OCI-LY7 (cell line): ENCODE results near the gene SATB2. TPM values are rescaled to one million over a fixed set of nuclear protein-coding genes. Genes with fewer than 3 reads are reported as not detected.

ENCODE experiments used
- BruUV-seq: library from RNA; stranded (reverse); fragments of 400-500 nt; replicated peaks from 2 replicates; lab custom pipeline; 2021; lab: Mats Ljungman, UMichigan
- CTCF ChIA-PET: fragments of 300-600 bp; sonication (Branson Sonifier 250); formaldehyde crosslinking; loops from one replicate; lab custom pipeline; 2022; ENCODE audit warnings: antibody characterized with exemption; ENCODE audit not compliant: unreplicated experiment; lab: Charles Lee
- POLR2A ChIA-PET: fragments of 300-600 bp; sonication (Branson Sonifier 250); formaldehyde crosslinking; loops from one replicate; lab custom pipeline; 2022; ENCODE audit warnings: antibody characterized with exemption; lab: Charles Lee
- DNase-seq: peaks from one replicate; pipeline ENCODE4 v3.0.0-alpha.2; 2015; ENCODE audit warnings: low spot score
- H2AFZ ChIP-seq: fragments of 200-600 bp; sonication (generic), shearing (Covaris generic); 2 replicates; pipeline ENCODE4 v1.6.1; 2014; ENCODE audit warnings: mild to moderate bottlenecking, antibody characterized with exemption, low read length, moderate library complexity
- H3K27ac ChIP-seq: fragments of 200-600 bp; sonication (generic); 2 replicates; pipeline ENCODE4 v1.5.1; 2014; ENCODE audit warnings: mixed run types, low read depth, mild to moderate bottlenecking, moderate library complexity, low read length, inconsistent platforms; ENCODE audit not compliant: poor library complexity, severe bottlenecking
- H3K36me3 ChIP-seq: fragments of 200-600 bp; sonication (generic); 2 replicates; pipeline ENCODE4 v1.6.1; 2014; ENCODE audit warnings: mild to moderate bottlenecking, antibody characterized with exemption, low read length, moderate library complexity, mixed read lengths; ENCODE audit not compliant: insufficient read depth
- H3K4me1 ChIP-seq: fragments of 200-600 bp; sonication (generic); 2 replicates; pipeline ENCODE4 v1.5.1; 2014; ENCODE audit warnings: mild to moderate bottlenecking, low read length; ENCODE audit not compliant: insufficient read depth, poor library complexity, severe bottlenecking
- H3K4me2 ChIP-seq: fragments of 200-600 bp; sonication (generic); 2 replicates; pipeline ENCODE4 v1.6.1; 2014; ENCODE audit warnings: mild to moderate bottlenecking, low read length
- H3K4me3 ChIP-seq: fragments of 200-600 bp; sonication (generic); 2 replicates; pipeline ENCODE4 v1.5.1; 2014; ENCODE audit warnings: mild to moderate bottlenecking, low read depth, low read length; ENCODE audit not compliant: poor library complexity, severe bottlenecking
- H3K79me2 ChIP-seq: fragments of 200-600 bp; sonication (generic); 2 replicates; pipeline ENCODE4 v1.6.1; 2016; ENCODE audit warnings: low read depth, mild to moderate bottlenecking, low read length, moderate library complexity, mixed read lengths; ENCODE audit not compliant: insufficient read depth
- H3K9me2 ChIP-seq: fragments of 200-600 bp; sonication (generic); 2 replicates; pipeline ENCODE4 v1.6.1; 2016; ENCODE audit warnings: mild to moderate bottlenecking, low read length, mixed read lengths; ENCODE audit not compliant: insufficient read depth
- H3K9me3 ChIP-seq: fragments of 200-600 bp; sonication (generic); 2 replicates; pipeline ENCODE4 v1.6.1; 2014; ENCODE audit warnings: mild to moderate bottlenecking, mixed run types, low read length, mixed read lengths
- H4K20me1 ChIP-seq: fragments of 200-600 bp; sonication (generic); 2 replicates; pipeline ENCODE4 v1.6.1; 2014; ENCODE audit warnings: mild to moderate bottlenecking, antibody characterized with exemption, low read length, moderate library complexity, mixed read lengths; ENCODE audit not compliant: insufficient read depth
- CTCF ChIP-seq: fragments of 200-600 bp; sonication (generic); conservative IDR thresholded peaks from 2 replicates; pipeline ENCODE4 v1.5.1; 2014; ENCODE audit warnings: mild to moderate bottlenecking, antibody characterized with exemption, low read length, moderate library complexity, mixed read lengths
- EZH2phosphoT487 ChIP-seq: fragments of 200-600 bp; sonication (generic); IDR thresholded peaks from 2 replicates; pipeline ENCODE4 v1.6.1; 2018; ENCODE audit warnings: low read depth, borderline replicate concordance, mild to moderate bottlenecking, mixed run types, antibody characterized with exemption, low read length, moderate library complexity, mixed read lengths
- intact Hi-C: fragments of 100-400 bp; cut with micrococcal nuclease; formaldehyde crosslinking; loops from one replicate; pipeline ENCODE4 v1.10.0; 2022; ENCODE audit not compliant: unreplicated experiment
- total RNA-seq, 2 experiments: library from RNA; depleted of rRNA in 1 of 2; stranded (reverse); fragments of >200 nt in 1 of 2; shearing (Covaris generic) in 1 of 2; gene quantifications; 2 replicates each; pipeline ENCODE4 v1.2.3, GENCODE V29; 2014 to 2022

Gene SATB2
- total RNA-seq, 2 experiments from 2014 or later: 15.9 to 30.7 TPM

- no peak for TF ChIP-seq EZH2phosphoT487
- TF ChIP-seq CTCF: peak; percentile 74
- peak; percentile 35 for DNase-seq
- no peak overlapping the region for H3K27ac ChIP-seq
- H3K4me1 ChIP-seq: no peaks in the 10 kb centered on the region
- no peaks in the 10 kb centered on the region; the same call in 1 of the 2 replicates for H3K36me3 ChIP-seq
- peaks cover 11% of the 10 kb centered on the region; the same call in 1 of the 2 replicates for H3K9me3 ChIP-seq
- no peaks in the 10 kb centered on the region for H3K79me2 ChIP-seq
- intact Hi-C loops: loop anchor here (5.0 kb wide), 1 partner anchor 229 kb away; no protein-coding TSS in a partner anchor
- H3K4me3 ChIP-seq: no peak overlapping the region
- no TSS peak for BruUV-seq
- no peak overlapping the region for H2AFZ ChIP-seq
- no peaks in the 10 kb centered on the region for H3K9me2 ChIP-seq
- H4K20me1 ChIP-seq: no peaks in the 10 kb centered on the region
- POLR2A ChIA-PET: interaction anchor here (1.2 kb wide), 1 partner anchor 38 kb away, joined by 5 read pairs; no protein-coding TSS in a partner anchor
- H3K4me2 ChIP-seq: no peak overlapping the region
- CTCF ChIA-PET: interaction anchor here (0.9 kb wide), 1 partner anchor 16 kb away, joined by 3 read pairs; no protein-coding TSS in a partner anchor
Observed at GRCh38 chr2:199258291-199258690, 199.4 kb downstream of the SATB2 start.

GRCh38 chr2:199257261-199258224 lies 200.2 kb downstream of the SATB2 start:
- intact Hi-C loops: loop anchor here (5.0 kb wide), 1 partner anchor 230 kb away; no protein-coding TSS in a partner anchor
- H3K4me2 ChIP-seq: no peak overlapping the region
- no TSS peak for BruUV-seq
- H3K9me3 ChIP-seq: 0 out of 2 replicates have a peak, but pooled peaks cover 9% of the 10 kb centered on the region
- TF ChIP-seq EZH2phosphoT487 (no peak), CTCF (no peak)
- POLR2A ChIA-PET: interaction anchor here (0.6 to 1.7 kb wide), 5 partner anchors 14 to 67 kb away, joined by 3 to 6 read pairs (median 3); no protein-coding TSS in a partner anchor
- H3K9me2 ChIP-seq: no peaks in the 10 kb centered on the region
- H3K27ac ChIP-seq: no peak overlapping the region
- no peak overlapping the region for H3K4me3 ChIP-seq
- DNase-seq: no peak
- CTCF ChIA-PET: interaction anchor here (0.9 kb wide), 1 partner anchor 17 kb away, joined by 3 read pairs; no protein-coding TSS in a partner anchor
- H4K20me1 ChIP-seq: no peaks in the 10 kb centered on the region
- no peaks in the 10 kb centered on the region for H3K79me2 ChIP-seq
- H3K4me1 ChIP-seq: no peaks in the 10 kb centered on the region
- H2AFZ ChIP-seq: no peak overlapping the region
- H3K36me3 ChIP-seq: no peaks in the 10 kb centered on the region; the same call in 1 of the 2 replicates
